GM20431 (cell line): ENCODE data around the gene ZNF177.

Experiments used
- in situ Hi-C: fragments of 300-500 bp; cut with MseI, MboI; formaldehyde crosslinking; loops from one replicate; pipeline ENCODE4 v1.15.0; 2020; ENCODE audit warnings: low sequenced_read_pairs; ENCODE audit not compliant: unreplicated experiment

ZNF177 gene

GRCh38 chr19:9413240-9413954, 50.6 kb downstream of the ZNF177 start:
- in situ Hi-C loops, result no loop called here

GRCh38 chr19:9427941-9428340, 65.1 kb downstream of the ZNF177 start:
- in situ Hi-C loops, result no loop called here

- in situ Hi-C loops, result no loop called here
Measured at GRCh38 chr19:9430444-9430843, 67.6 kb downstream of the ZNF177 start.

GRCh38 chr19:9431475-9431874, 68.7 kb downstream of the ZNF177 start:
- in situ Hi-C loops, result no loop called here
